Right lobe of liver (tissue), 6 donors: ENCODE results near the gene TRIM2. TPM values are rescaled to one million over a fixed set of nuclear protein-coding genes. Genes with fewer than 3 reads are reported as not detected.

Experiments
- ATAC-seq, 4 donors: fragments of 200-7000 bp; cut with Tn5 transposase; one replicate each; pipeline ENCODE4 v1.9.1; 2020; ENCODE audit warnings: mild to moderate bottlenecking in 4 of 4, moderate library complexity in 4 of 4
- DNase-seq, 3 donors: peaks; one replicate each; pipeline ENCODE4 v3.0.0-alpha.2; 2020
- H3K27ac ChIP-seq, 3 donors: fragments of 200-600 bp; one replicate each; pipeline ENCODE4 v1.8.0; 2022
- H3K27me3 ChIP-seq, 2 donors: fragments of 200-600 bp; one replicate each; pipeline ENCODE4 v1.8.0; 2022
- H3K36me3 ChIP-seq, 4 donors: fragments of 200-600 bp; sonication (generic) in 1 of 4; one replicate each; pipeline versions ENCODE4 v1.5.1 to v1.8.0; 2017 to 2022; ENCODE audit warnings: control low read depth in 1 of 4
- H3K4me1 ChIP-seq, 4 donors: fragments of 200-600 bp; sonication (generic) in 1 of 4; one replicate each; pipeline versions ENCODE4 v1.5.1 to v1.8.0; 2017 to 2022; ENCODE audit warnings: control low read depth in 1 of 4
- H3K4me3 ChIP-seq, 3 donors: fragments of 200-600 bp; one replicate each; pipeline ENCODE4 v1.8.0; 2022
- H3K9me3 ChIP-seq, 4 donors: fragments of 200-600 bp; sonication (generic) in 1 of 4; one replicate each; pipeline versions ENCODE4 v1.5.1 to v1.8.0; 2017 to 2022; ENCODE audit warnings: control low read depth in 1 of 4
- POLR2A ChIP-seq: fragments of 450-650 bp; IDR thresholded peaks from one replicate; pipeline ENCODE4 v1.6.1; 2017; ENCODE audit warnings: antibody characterized with exemption, mild to moderate bottlenecking
- WGBS: methylation state at CpG from one replicate; pipeline ENCODE4 v1.1.6; 2018; ENCODE audit warnings: low coverage, low lambda C conversion rate; ENCODE audit not compliant: insufficient coverage; ENCODE audit errors: missing lambda C conversion rate; 5-methylcytosine and 5-hydroxymethylcytosine counted together
- intact Hi-C, 2 donors: fragments of 100-400 bp; cut with DNase I; formaldehyde crosslinking; loops; one replicate each; pipeline versions ENCODE4 v1.11.2 to v1.14.1; 2022
- total RNA-seq, 6 experiments: library from RNA; depleted of rRNA in 2 of 6; stranded (reverse); fragments of >200 nt in 2 of 6; fragmentation: NEBNext Ultra II Directional in 3 of 6; extraction: Animal tissue kit (Norgen Biotek cat#: 25700) in 3 of 6; gene quantifications; one replicate each; pipeline versions ENCODE4 v1.1.0 to v1.2.4, GENCODE V29; 2016 to 2023
- TF ChIP-seq, protein P1 (sequence below), 4 donors: fragments of 200-600 bp in 3 of 4; fragments of 450-650 bp in 1 of 4; IDR thresholded peaks; one replicate each; pipeline versions ENCODE4 v1.5.1 to v1.8.0; 2016 to 2022; ENCODE audit warnings: antibody characterized with exemption in 4 of 4, mild to moderate bottlenecking in 2 of 4
- donor health status: DM: no; HTN: yes; CAD: no.
- donor health status: DM: no; HTN: no; CAD: no.
- donor health status: DM: no; HTN: no; CAD: no.
- donor health status: DM: no; HTN: yes; CAD: no.
- donor health status: DM: no; HTN: yes; CAD: no.

Gene TRIM2
- total RNA-seq, 6 experiments from 2014 or later: 8.9 to 17.5 (median 10.0) TPM

DNA sequence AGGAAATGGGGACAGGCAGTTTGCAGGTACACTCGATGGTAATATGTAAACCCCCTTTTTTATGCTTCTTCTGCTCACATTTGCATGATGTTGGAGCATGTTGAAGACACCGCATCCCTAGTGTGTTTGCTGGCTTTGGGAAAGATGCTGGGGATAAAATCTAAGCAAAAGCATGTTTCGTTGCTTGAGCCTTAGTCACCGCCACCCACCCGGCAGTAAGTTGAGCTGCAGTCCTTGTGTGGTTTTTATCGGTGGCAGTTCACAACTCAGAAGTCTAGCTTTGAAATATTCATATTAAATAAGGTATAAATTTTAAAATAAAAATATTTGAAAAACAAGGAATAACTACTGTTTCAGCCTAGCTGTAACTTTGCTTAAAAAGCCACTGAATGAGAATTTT, 118.5 kb downstream of the TRIM2 start:
- ATAC-seq (no peak), DNase-seq (no peak)
- intact Hi-C loops: loop anchor here in 1 of 2 donors (10.0 kb wide), 1 partner anchor 168 kb away; no protein-coding TSS in a partner anchor
- H3K27ac ChIP-seq: no peak overlapping the region
- no peak overlapping the region for H3K4me3 ChIP-seq
- WGBS: 69% methylated on average over 5 of the region's 6 CpGs
- H3K27me3 ChIP-seq: no peaks in the 10 kb centered on the region
- H3K4me1 ChIP-seq: no peaks in the 10 kb centered on the region
- H3K36me3 ChIP-seq: no peaks in the 10 kb centered on the region
- no peaks in the 10 kb centered on the region for H3K9me3 ChIP-seq
- TF ChIP-seq, protein P1, sequence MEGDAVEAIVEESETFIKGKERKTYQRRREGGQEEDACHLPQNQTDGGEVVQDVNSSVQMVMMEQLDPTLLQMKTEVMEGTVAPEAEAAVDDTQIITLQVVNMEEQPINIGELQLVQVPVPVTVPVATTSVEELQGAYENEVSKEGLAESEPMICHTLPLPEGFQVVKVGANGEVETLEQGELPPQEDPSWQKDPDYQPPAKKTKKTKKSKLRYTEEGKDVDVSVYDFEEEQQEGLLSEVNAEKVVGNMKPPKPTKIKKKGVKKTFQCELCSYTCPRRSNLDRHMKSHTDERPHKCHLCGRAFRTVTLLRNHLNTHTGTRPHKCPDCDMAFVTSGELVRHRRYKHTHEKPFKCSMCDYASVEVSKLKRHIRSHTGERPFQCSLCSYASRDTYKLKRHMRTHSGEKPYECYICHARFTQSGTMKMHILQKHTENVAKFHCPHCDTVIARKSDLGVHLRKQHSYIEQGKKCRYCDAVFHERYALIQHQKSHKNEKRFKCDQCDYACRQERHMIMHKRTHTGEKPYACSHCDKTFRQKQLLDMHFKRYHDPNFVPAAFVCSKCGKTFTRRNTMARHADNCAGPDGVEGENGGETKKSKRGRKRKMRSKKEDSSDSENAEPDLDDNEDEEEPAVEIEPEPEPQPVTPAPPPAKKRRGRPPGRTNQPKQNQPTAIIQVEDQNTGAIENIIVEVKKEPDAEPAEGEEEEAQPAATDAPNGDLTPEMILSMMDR (IDR thresholded peaks at IDR 0.05): no peak
- TF ChIP-seq POLR2A: no peak

DNA sequence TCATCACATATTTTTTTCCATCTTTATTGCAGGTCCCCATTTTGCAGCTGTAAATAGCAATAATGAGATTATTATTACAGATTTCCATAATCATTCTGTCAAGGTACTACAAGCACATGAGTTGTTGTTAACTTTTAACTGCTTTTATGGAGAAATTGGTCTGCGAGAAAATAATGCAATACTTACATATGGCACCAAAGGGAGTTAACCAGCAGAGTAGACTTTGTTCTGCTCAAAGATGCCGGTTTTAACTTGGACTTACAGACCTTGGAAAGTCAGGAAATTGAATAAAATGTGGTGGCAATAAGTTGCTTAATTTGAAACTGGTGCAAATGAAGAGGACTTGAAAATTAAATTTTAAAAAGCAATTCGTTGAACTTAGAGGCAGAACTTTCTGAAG, 119.8 kb downstream of the TRIM2 start:
- intact Hi-C loops: loop anchor here in 1 of 2 donors (10.0 kb wide), 1 partner anchor 169 kb away; no protein-coding TSS in a partner anchor
- no peak for TF ChIP-seq POLR2A
- TF ChIP-seq, protein P1 (IDR thresholded peaks at IDR 0.05): no peak
- ATAC-seq (no peak), DNase-seq (no peak)
- no peaks in the 10 kb centered on the region for H3K4me1 ChIP-seq
- H3K27ac ChIP-seq: no peak overlapping the region
- no peaks in the 10 kb centered on the region for H3K9me3 ChIP-seq
- H3K4me3 ChIP-seq: no peak overlapping the region
- 65% methylated on average over 3 of the region's 3 CpGs for WGBS
- H3K36me3 ChIP-seq: no peaks in the 10 kb centered on the region
- no peaks in the 10 kb centered on the region for H3K27me3 ChIP-seq

DNA sequence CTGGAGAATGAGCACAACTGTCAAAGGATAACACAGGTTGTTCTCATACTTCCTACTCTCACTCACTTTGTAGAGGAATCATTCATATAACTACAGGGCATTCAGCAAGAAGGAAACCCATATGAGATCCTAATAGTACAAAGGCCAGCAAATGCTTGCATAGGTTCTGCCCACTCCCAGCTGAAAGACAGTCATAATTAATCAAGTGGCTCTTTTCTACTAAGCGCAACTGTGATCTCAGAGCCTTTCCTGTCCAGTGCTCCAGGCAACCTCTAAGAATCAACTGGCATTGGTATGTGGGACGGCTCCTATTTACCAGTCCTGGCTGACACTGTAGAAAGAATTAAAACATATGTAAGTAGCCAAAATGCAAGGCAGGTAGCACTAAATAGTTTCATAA, 121.3 kb downstream of the TRIM2 start:
- TF ChIP-seq, protein P1 (IDR thresholded peaks at IDR 0.05): no peak
- no peak for TF ChIP-seq POLR2A
- H3K4me3 ChIP-seq: no peak overlapping the region
- ATAC-seq: no peak
- H3K27ac ChIP-seq: no peak overlapping the region
- WGBS: 93% methylated on average over 2 of the region's 2 CpGs
- no peak for DNase-seq
- intact Hi-C loops: loop anchor here in 1 of 2 donors (10.0 kb wide), 1 partner anchor 171 kb away; no protein-coding TSS in a partner anchor
- no peaks in the 10 kb centered on the region for H3K36me3 ChIP-seq
- H3K4me1 ChIP-seq: no peaks in the 10 kb centered on the region
- no peaks in the 10 kb centered on the region for H3K27me3 ChIP-seq
- H3K9me3 ChIP-seq: no peaks in the 10 kb centered on the region

DNA sequence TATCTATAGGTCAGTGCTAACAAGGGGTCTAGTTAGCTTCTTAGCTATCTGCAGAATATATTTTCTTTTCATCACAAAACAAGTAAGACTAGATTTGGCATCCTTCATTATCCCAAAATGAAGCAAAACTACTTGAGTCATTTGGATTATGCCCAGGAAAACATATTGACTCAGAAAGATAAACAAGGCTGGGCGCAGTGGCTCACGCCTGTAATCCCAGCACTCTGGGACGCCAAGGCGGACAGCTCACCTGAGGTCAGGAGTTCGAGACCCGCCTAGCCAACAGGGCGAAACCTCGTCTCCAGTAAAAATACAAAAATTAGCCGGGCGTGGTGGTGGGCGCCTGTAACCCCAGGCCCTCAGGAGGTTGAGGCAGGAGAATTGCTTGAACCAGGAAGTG, 122.3 kb downstream of the TRIM2 start:
- no peaks in the 10 kb centered on the region for H3K36me3 ChIP-seq
- no peak overlapping the region for H3K4me3 ChIP-seq
- 73% methylated on average over 11 of the region's 11 CpGs for whole genome bisulfite sequencing
- no peaks in the 10 kb centered on the region for H3K27me3 ChIP-seq
- H3K27ac ChIP-seq: no peak overlapping the region
- DNase-seq: peak in 1 of 3 donors; percentile 31
- intact Hi-C loops: loop anchor here in 1 of 2 donors (10.0 kb wide), 1 partner anchor 172 kb away; no protein-coding TSS in a partner anchor
- H3K9me3 ChIP-seq: no peaks in the 10 kb centered on the region
- peak in 1 of 4 donors; percentile 61 for ATAC-seq
- TF ChIP-seq, protein P1 (IDR thresholded peaks at IDR 0.05): no peak
- no peak for TF ChIP-seq POLR2A
- H3K4me1 ChIP-seq: no peaks in the 10 kb centered on the region

DNA sequence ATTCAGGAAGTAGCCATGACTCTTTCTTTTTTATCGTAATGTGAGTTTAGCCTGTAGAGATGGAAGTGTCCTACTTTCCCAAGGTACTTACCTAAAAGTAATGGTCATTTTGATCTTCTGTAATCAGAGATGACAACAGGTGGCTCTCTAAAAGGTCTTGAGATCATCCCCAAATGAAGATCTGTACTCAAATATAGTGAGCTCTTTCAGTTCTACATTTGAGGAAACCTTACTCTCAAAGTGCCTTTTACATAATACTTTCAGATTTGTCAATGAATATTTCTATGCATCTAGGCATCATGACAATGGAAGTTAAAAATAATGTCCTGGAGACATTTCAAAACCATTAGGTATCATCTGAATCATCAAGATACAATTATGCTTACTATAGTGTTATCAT, 123.0 kb downstream of the TRIM2 start:
- 73% methylated on average over 1 of the region's 1 CpG for WGBS
- DNase-seq (no peak), ATAC-seq (no peak)
- Histone ChIP-seq H3K9me3 (no peaks in the 10 kb centered on the region), H3K36me3 (no peaks in the 10 kb centered on the region), H3K27me3 (no peaks in the 10 kb centered on the region), H3K4me3 (no peak overlapping the region), H3K4me1 (no peaks in the 10 kb centered on the region), H3K27ac (no peak overlapping the region)
- intact Hi-C loops: loop anchor here in 1 of 2 donors (10.0 kb wide), 1 partner anchor 172 kb away; no protein-coding TSS in a partner anchor
- TF ChIP-seq, protein P1 (IDR thresholded peaks at IDR 0.05): no peak
- no peak for TF ChIP-seq POLR2A
